H9 (cell line): Measurements from ENCODE around the gene NAPB. TPM values are rescaled to one million over a fixed set of nuclear protein-coding genes. Genes with fewer than 3 reads are reported as not detected.

Experiments
- DNase-seq: peaks from one replicate; pipeline ENCODE4 v3.0.0-alpha.2; 2017
- H2AFZ ChIP-seq: one replicate; pipeline ENCODE4 v1.6.1; 2013; ENCODE audit warnings: mild to moderate bottlenecking, low read length, control low read depth, moderate library complexity
- H2AK5ac ChIP-seq: 2 replicates; pipeline ENCODE4 v1.6.1; 2013; ENCODE audit warnings: low read length, control low read depth, mixed read lengths; ENCODE audit not compliant: insufficient read length
- H2BK120ac ChIP-seq: one replicate; pipeline ENCODE4 v1.6.1; 2013; ENCODE audit warnings: low read depth, mild to moderate bottlenecking, low read length, control low read depth, inconsistent platforms; ENCODE audit not compliant: poor library complexity, severe bottlenecking
- H2BK12ac ChIP-seq: 2 replicates; pipeline ENCODE4 v1.6.1; 2013; ENCODE audit warnings: low read length, control low read depth, mixed read lengths, low read depth; ENCODE audit not compliant: insufficient read length
- H2BK15ac ChIP-seq: 2 replicates; pipeline ENCODE4 v1.6.1; 2013; ENCODE audit warnings: low read depth, low read length, control low read depth
- H2BK20ac ChIP-seq: one replicate; pipeline ENCODE4 v1.6.1; 2013; ENCODE audit warnings: low read depth, mild to moderate bottlenecking, low read length, control low read depth, inconsistent platforms; ENCODE audit not compliant: poor library complexity, severe bottlenecking
- H2BK5ac ChIP-seq: 2 replicates; pipeline ENCODE4 v1.6.1; 2013; ENCODE audit warnings: low read length, control low read depth, mixed read lengths; ENCODE audit not compliant: insufficient read length
- H3K14ac ChIP-seq: 2 replicates; pipeline ENCODE4 v1.6.1; 2013; ENCODE audit warnings: low read length, control low read depth; ENCODE audit not compliant: insufficient read depth
- H3K18ac ChIP-seq: 2 replicates; pipeline ENCODE4 v1.6.1; 2013; ENCODE audit warnings: low read depth, mild to moderate bottlenecking, mixed read lengths, low read length, control low read depth; ENCODE audit not compliant: insufficient read length
- H3K23ac ChIP-seq: 2 replicates; pipeline ENCODE4 v1.6.1; 2013; ENCODE audit warnings: low read length, control low read depth, mixed read lengths, low read depth; ENCODE audit not compliant: insufficient read length
- H3K23me2 ChIP-seq: 2 replicates; pipeline ENCODE4 v1.6.1; 2013; ENCODE audit warnings: low read depth, mild to moderate bottlenecking, mixed read lengths, low read length, control low read depth; ENCODE audit not compliant: insufficient read length, poor library complexity, severe bottlenecking
- H3K27ac ChIP-seq: 2 replicates; pipeline ENCODE4 v1.5.1; 2013; ENCODE audit warnings: low read length, control low read depth, mixed read lengths, low read depth; ENCODE audit not compliant: insufficient read length
- H3K27me3 ChIP-seq: 2 replicates; pipeline ENCODE4 v1.6.1; 2013; ENCODE audit warnings: low read length, control low read depth, inconsistent platforms; ENCODE audit not compliant: insufficient read depth
- H3K4ac ChIP-seq: 2 replicates; pipeline ENCODE4 v1.6.1; 2013; ENCODE audit warnings: low read depth, mild to moderate bottlenecking, control low read depth, inconsistent platforms, low read length, moderate library complexity
- H3K4me1 ChIP-seq: 2 replicates; pipeline ENCODE4 v1.6.1; 2013; ENCODE audit warnings: low read length, control low read depth, inconsistent platforms; ENCODE audit not compliant: insufficient read depth
- H3K4me2 ChIP-seq: 2 replicates; pipeline ENCODE4 v1.6.1; 2013; ENCODE audit warnings: low read length, control low read depth, mixed read lengths; ENCODE audit not compliant: insufficient read length, insufficient read depth
- H3K56ac ChIP-seq: 2 replicates; pipeline ENCODE4 v1.6.1; 2013; ENCODE audit warnings: low read depth, mild to moderate bottlenecking, mixed read lengths, low read length, control low read depth; ENCODE audit not compliant: insufficient read length
- H3K79me1 ChIP-seq: 2 replicates; pipeline ENCODE4 v1.6.1; 2013; ENCODE audit warnings: low read depth, mild to moderate bottlenecking, moderate library complexity, low read length, control low read depth, inconsistent platforms; ENCODE audit not compliant: insufficient read depth, poor library complexity, severe bottlenecking
- H3K79me2 ChIP-seq: 2 replicates; pipeline ENCODE4 v1.6.1; 2013; ENCODE audit warnings: low read length, control low read depth, inconsistent platforms; ENCODE audit not compliant: insufficient read depth
- H3K9ac ChIP-seq: 2 replicates; pipeline ENCODE4 v1.6.1; 2013; ENCODE audit warnings: low read length, control low read depth, mixed read lengths; ENCODE audit not compliant: insufficient read length; ENCODE audit errors: extremely low read depth
- H3K9me3 ChIP-seq: one replicate; pipeline ENCODE4 v1.6.1; 2013; ENCODE audit warnings: low read depth, low read length, inconsistent platforms; ENCODE audit not compliant: control insufficient read depth
- H3T11ph ChIP-seq: one replicate; pipeline ENCODE4 v1.6.1; 2013; ENCODE audit warnings: mild to moderate bottlenecking, low read length, control low read depth, inconsistent platforms
- H4K20me1 ChIP-seq: one replicate; pipeline ENCODE4 v1.6.1; 2013; ENCODE audit not compliant: control insufficient read depth, insufficient read length, insufficient read depth
- H4K5ac ChIP-seq: 2 replicates; pipeline ENCODE4 v1.6.1; 2013; ENCODE audit warnings: low read depth, mild to moderate bottlenecking, mixed read lengths, low read length, control low read depth; ENCODE audit not compliant: insufficient read length
- H4K8ac ChIP-seq: replicated peaks from 2 replicates; pipeline ENCODE4 v1.6.1; 2013; ENCODE audit warnings: low read length, control low read depth, mixed read lengths, low read depth; ENCODE audit not compliant: insufficient read length
- H4K91ac ChIP-seq: 2 replicates; pipeline ENCODE4 v1.6.1; 2013; ENCODE audit warnings: low read depth, mild to moderate bottlenecking, moderate library complexity, mixed read lengths, low read length, control low read depth; ENCODE audit not compliant: insufficient read length
- H3K27ac Mint-ChIP-seq, 3 experiments: 2 replicates in 2 of 3; 3 replicates in 1 of 3; pipeline ENCODE4 v1.8.0; 2020 to 2021; ENCODE audit warnings: mixed read lengths in 3 of 3, mild to moderate bottlenecking in 1 of 3, moderate library complexity in 1 of 3
- H3K27me3 Mint-ChIP-seq: 2 replicates; pipeline ENCODE4 v1.8.0; 2021; ENCODE audit warnings: low read depth, mild to moderate bottlenecking, moderate library complexity, mixed read lengths
- H3K36me3 Mint-ChIP-seq, 3 experiments: 2 replicates in 2 of 3; 3 replicates in 1 of 3; pipeline ENCODE4 v1.8.0; 2020 to 2021; ENCODE audit warnings: low read depth in 3 of 3, mixed read lengths in 3 of 3; ENCODE audit not compliant: insufficient read depth in 1 of 3
- H3K4me1 Mint-ChIP-seq, 2 experiments: 2 replicates each; pipeline ENCODE4 v1.8.0; 2020; ENCODE audit warnings: mixed read lengths in 2 of 2
- H3K4me3 Mint-ChIP-seq, 2 experiments: 2 replicates in 1 of 2; 3 replicates in 1 of 2; pipeline ENCODE4 v1.8.0; 2020 to 2021; ENCODE audit warnings: mild to moderate bottlenecking in 2 of 2, mixed read lengths in 2 of 2, moderate library complexity in 1 of 2
- H3K9me3 Mint-ChIP-seq, 2 experiments: 2 replicates in 1 of 2; 3 replicates in 1 of 2; pipeline ENCODE4 v1.8.0; 2020; ENCODE audit warnings: mild to moderate bottlenecking in 2 of 2, mixed read lengths in 2 of 2, moderate library complexity in 1 of 2
- total RNA-seq: library from RNA; stranded (reverse); gene quantifications from 2 replicates; pipeline ENCODE4 v1.2.1, GENCODE V29; 2021
- TF ChIP-seq, protein P1 (sequence below): fragments of 200-600 bp; sonication (generic); conservative IDR thresholded peaks from 3 replicates; pipeline ENCODE4 v1.8.0; 2021; ENCODE audit warnings: antibody characterized with exemption, mild to moderate bottlenecking

NAPB gene
- total RNA-seq, 1 experiment from 2014 or later = 10.4 TPM

DNA sequence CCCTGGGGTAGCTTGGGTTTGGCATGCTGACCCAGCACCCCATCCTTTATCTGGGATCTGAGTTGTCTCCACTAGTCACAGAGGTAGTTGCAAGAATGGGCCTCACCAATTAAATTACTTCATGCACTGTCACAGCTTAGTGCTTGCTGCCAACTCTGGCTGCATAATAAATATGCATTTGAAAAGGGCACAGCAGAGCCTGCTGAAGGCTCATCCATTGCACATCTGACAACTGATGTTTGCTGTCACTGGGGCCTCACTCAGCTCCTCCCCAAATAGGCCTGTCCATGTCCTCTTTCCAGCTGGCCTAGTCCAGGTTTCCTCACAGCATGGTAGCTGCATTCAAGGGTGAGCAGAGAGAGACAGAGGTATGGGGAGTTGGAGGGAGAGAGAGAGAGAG, 84.0 kb downstream of the NAPB start:
- no peaks in the 10 kb centered on the region; a peak in 1 of 7 replicates for H3K36me3 Mint-ChIP-seq
- Histone ChIP-seq H3K56ac (no peak overlapping the region), H4K91ac (no peak overlapping the region), H2BK5ac (no peak overlapping the region), H2BK12ac (no peak overlapping the region), H2BK20ac (no peak overlapping the region), H3K9ac (no peak overlapping the region), H3K23me2 (no peaks in the 10 kb centered on the region), H3K27me3 (no peaks in the 10 kb centered on the region), H3K18ac (no peak overlapping the region), H4K5ac (no peak overlapping the region), H3K4ac (no peak overlapping the region), H3K23ac (no peak overlapping the region), H3T11ph (no peak overlapping the region), H3K79me1 (no peaks in the 10 kb centered on the region), H3K4me2 (no peak overlapping the region), H3K9me3 (no peaks in the 10 kb centered on the region), H2BK120ac (no peak overlapping the region), H4K8ac (no peak overlapping the region), H3K79me2 (no peaks in the 10 kb centered on the region), H4K20me1 (no peaks in the 10 kb centered on the region), H2BK15ac (no peak overlapping the region), H3K4me1 (no peaks in the 10 kb centered on the region), H3K14ac (no peak overlapping the region), H2AFZ (no peak overlapping the region), H2AK5ac (no peak overlapping the region), H3K27ac (no peak overlapping the region)
- H3K4me3 Mint-ChIP-seq = no peak overlapping the region
- peaks cover 7% of the 10 kb centered on the region; the same call in 1 of the 2 replicates for H3K27me3 Mint-ChIP-seq
- H3K9me3 Mint-ChIP-seq = no peaks in the 10 kb centered on the region
- H3K27ac Mint-ChIP-seq = peak overlapping the region in 1 of 3 experiments; percentile 49; a peak in 2 of 7 replicates
- peaks cover 8 to 10% of the 10 kb centered on the region in 2 experiments for H3K4me1 Mint-ChIP-seq
- TF ChIP-seq, protein P1, sequence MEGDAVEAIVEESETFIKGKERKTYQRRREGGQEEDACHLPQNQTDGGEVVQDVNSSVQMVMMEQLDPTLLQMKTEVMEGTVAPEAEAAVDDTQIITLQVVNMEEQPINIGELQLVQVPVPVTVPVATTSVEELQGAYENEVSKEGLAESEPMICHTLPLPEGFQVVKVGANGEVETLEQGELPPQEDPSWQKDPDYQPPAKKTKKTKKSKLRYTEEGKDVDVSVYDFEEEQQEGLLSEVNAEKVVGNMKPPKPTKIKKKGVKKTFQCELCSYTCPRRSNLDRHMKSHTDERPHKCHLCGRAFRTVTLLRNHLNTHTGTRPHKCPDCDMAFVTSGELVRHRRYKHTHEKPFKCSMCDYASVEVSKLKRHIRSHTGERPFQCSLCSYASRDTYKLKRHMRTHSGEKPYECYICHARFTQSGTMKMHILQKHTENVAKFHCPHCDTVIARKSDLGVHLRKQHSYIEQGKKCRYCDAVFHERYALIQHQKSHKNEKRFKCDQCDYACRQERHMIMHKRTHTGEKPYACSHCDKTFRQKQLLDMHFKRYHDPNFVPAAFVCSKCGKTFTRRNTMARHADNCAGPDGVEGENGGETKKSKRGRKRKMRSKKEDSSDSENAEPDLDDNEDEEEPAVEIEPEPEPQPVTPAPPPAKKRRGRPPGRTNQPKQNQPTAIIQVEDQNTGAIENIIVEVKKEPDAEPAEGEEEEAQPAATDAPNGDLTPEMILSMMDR = no peak
- DNase-seq = no peak
